GM19395 (cell line): ENCODE data around the gene EXOC3.
"Not testable (repeated sequence)": the region's sequence is repeated elsewhere in the genome, so short reads cannot be mapped to it uniquely, and the experiment has no call there.

Experiments used
- ATAC-seq: cut with Tn5 transposase; IDR thresholded peaks from one replicate; pipeline ENCODE4 v1.9.1; 2021; ENCODE audit warnings: mild to moderate bottlenecking, moderate library complexity; ENCODE audit not compliant: unreplicated experiment

EXOC3 gene

GRCh38 chr5:442335-443238 lies at the start of gene EXOC3:
Gene EXOC3, plus strand, starts transcription at chr5:443176. Its CDS starts 3,030 bp downstream, at chr5:446206.
- peak; percentile 78 for ATAC-seq

DNA sequence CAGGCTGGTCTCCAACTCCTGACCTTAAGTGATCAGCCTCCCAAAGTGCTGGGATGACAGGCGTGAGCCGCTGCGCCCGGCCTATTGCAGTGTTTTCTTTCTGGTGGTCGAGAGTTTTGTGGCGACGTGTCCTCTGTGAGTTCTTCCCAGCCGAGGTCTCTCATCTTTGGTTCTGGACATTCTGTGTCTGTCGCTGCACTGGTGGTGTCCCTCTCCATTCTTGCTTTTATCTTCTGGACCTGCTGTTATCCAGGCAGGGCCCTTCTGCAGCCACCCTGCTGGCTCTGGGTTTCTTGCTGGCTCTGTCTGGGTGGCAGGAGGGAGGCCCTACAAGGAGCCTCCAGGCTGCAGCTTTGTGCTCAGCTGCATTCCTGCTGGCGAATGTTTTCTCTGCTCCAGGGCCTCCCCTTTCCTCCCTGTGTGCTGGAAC lies 49.1 kb upstream of the EXOC3 start:
- ATAC-seq, result no peak

DNA sequence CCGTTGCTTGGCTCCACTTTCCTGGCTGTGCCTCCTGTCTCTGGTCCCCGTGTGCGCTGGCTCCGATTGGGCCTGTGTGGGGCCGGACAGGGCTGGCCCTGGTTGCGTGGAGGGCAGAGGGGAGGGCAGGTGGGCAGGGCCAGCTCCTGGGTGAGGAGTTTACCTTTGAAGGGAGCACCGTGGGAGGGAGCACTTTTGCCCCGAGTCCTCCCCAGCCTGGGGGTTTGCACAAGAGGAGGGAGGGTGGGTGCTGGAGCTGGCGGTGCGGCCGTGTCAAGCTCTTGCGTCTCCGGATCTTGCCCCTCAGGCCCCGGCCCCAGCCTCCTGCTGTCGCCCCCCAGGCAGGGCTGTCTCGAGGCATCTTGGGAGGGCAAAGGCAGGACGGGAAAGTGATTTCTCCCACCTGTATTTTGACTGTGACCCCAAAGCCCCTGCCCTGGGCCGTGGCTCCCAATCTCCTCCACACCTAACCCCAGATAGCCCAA lies 48.3 kb upstream of the EXOC3 start:
- no peak for ATAC-seq

DNA sequence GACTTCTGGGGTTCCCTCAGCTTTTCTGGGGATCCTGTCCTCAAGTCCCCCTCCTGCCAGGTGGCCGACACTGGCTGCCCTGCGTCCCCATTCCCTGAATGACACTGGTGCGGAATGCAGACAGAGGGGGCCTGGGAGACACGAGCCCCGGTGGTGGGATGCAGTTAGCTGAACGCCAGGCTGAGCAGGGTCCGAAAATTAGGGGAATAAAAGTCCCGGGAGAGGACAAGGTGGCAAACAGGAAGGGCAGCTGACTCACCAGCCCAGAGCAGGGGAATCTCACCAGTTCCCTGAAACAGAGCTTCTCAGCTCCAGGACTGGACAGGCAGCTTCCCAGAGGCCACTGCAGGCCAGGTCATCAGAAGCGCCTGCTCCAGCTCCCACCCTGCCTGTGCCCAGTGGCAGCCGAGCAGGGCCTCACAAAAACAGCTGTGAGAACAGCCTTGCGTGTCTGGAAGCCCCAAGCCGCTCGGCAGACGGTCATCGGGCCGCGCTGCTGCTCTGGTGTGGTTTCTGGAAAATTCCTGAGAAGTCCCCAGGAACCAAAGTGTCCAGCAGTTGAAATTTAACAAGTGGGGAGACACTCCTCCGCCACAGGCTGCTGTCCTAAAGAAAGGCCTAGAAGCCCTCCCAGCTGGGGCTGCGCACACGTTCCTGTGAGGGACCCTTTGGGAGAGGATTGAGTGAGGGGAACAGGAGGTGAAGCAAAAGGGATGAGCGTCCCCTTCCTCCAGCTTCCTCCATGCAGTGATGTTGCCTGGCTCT lies 47.6 kb upstream of the EXOC3 start:
- no peak for ATAC-seq

DNA sequence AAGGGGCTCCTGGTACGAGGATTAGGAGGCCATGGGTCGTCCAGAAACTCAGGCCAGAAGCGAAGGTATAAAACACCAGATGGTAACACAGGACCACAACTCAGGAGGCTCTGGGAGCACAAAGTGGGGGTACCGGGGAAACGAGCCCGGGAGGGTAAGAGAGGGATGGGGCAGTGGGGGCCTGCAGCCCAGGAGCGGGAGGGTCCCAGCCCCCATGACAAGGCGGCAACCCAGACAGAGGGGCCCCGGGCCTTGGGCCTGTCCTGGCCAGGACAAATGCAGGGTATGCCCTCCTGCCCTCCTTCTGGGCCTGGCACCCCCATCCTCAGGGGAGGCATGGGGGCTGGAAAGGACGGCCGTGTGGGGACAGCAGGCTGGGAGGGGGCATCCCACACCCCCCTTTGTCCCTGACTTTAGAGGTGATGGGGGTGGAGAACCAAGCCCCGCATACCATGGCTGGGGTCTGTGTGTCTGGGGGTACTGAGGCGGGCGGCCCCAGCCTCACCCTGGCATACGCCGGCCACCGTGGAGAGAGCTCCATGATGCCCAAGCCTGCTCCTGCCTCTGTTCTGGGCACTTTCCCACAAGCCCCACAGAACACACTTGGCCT lies 47.0 kb upstream of the EXOC3 start:
- ATAC-seq, result no peak

GRCh38 chr5:396531-396961 lies 46.4 kb upstream of the EXOC3 start:
- ATAC-seq, result no peak

DNA sequence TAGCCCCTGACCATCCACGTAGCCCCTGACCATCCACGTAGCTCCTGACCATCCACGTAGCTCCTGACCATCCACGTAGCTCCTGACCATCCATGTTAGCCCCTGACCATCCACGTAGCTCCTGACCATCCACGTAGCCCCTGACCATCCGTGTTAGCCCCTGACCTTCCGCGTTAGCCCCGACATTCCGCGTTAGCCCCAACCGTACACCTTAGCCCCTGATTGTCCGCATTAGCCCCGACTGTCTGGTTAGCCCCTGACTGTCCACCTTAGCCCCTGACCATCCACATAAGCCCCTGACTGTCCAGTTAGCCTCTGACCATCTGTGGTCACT lies 44.9 kb upstream of the EXOC3 start:
- ATAC-seq, result not testable (repeated sequence)

DNA sequence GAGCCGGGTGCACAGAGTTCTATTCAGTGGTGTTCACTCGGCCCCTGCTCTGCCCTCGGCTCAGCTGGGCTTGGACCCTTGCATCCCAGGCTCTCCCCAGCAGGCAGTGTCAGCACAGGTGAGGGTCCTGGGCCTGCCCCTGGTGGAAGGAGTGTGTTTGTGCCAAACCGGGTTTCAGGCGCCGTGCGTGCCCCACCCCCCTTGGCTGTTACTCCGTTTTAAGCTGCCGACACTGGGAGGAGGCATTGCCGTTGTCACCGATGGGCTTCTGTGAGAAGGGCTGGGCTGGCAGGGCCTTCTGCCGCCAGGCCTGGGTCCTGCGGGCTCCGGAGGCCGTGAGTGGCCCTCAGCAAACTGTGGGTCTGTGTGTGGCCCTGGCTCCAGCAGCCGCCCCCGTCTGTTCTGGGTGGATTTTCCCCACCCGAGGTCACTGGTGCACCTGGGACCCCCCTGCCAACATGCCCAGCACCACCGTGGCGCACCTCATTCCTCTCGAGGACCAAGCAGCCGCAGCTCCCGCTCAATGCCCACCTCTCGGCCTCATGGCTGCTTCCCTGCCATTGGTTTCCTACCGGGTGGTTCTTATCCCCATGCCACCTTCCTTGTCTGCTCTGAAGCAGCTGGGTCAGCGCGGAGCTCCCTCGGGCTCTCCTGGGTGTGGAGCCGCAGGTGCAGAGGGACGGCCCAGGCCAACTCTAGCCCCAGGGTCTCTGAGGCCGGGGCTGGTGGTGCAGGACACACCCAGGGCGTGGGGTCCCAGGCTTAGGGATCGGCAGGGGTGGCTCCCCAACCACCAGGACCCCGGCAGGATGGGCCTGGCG lies 44.3 kb upstream of the EXOC3 start:
- ATAC-seq, result no peak

GRCh38 chr5:399296-400281 lies 43.4 kb upstream of the EXOC3 start:
- ATAC-seq, result peak; percentile 69

DNA sequence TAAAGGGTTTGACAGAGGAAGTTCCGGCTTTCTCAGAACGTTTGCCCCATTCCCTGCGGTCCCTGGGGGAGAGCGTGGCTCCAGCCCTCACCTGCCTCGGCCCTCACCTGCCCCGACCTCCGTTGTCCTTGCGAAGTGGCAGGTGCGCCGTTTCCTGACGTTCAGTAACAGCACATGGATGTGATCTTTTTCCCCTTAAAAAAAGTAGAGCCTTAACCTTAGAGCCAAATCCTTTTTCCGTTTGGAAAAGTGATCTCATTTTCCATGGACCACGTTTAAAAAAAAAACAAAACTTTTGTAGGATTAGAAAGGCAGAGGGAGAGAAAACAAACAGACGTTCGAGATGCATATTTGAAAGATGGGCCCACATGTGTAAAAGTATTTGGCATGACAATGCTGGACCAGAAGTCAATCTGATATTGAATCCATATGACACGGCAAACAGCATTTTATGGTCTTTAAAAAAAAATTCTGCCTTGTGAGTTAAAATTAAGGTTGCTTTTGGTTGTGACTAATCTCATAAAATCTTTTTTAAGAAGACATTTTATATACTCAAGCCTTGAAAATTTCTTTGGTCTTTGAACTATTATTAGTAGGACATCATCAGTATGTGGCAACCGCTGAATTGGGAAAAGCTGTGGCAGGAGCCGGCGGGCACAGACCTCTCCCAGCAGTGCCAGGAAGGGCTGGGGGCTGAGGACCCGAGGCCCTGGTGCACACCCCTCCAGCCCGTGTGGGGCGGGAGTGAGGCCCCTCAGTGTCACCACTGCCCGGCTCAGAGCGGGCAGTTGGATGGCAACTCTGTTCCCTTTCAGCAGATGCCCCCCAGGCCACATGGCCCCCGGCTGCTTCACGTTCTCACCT lies 42.5 kb upstream of the EXOC3 start:
- peak; percentile 23 for ATAC-seq

- ATAC-seq, result no peak
Measured at GRCh38 chr5:401146-402034, 41.6 kb upstream of the EXOC3 start.

DNA sequence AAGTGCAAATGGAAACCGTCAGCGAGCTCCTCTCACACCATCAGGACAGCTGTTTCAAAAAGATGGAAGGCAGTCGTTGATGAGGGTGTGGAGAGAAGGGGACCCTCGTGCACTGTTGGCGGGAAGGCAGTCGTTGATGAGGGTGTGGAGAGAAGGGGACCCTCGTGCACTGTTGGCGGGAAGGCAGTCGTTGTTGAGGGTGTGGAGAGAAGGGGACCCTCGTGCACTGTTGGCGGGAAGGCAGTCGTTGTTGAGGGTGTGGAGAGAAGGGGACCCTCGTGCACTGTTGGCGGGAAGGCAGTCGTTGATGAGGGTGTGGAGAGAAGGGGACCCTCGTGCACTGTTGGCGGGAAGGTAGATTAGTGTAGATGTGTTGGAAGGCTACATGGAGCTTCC lies 40.8 kb upstream of the EXOC3 start:
- not testable (repeated sequence) for ATAC-seq

DNA sequence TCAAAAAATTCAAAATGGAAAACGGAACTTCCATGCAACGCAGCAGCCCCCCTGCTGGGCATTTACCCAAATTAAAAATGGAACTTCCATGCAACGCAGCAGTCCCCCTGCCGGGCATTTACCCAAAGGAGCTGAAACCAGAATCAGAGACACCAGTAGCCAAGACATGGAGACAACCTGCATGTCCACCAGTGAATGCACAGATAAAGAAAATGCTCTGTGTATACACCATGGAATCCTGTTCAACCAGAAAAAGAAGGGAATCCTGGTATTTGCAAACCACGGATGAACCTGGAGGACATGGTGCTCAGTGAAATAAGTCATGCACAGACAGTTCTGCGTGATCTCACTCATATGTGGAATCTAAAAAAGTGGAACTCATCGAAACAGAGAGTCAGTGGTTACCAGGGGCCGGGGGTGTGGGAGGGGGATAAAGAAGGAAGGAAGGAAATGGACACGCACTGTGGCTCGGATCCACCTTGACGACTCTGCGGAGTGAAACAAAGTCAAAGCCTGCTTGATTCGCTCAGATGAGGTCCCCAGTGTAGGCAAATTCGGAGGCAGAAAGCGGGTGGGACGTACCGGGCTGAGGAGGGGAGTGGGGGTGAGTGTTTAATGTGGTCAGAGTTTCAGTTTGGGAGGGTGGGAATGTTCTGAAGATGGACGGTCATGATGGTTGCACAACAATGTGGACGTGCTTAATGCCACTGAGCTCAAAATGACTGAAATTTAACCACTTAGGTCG lies 40.2 kb upstream of the EXOC3 start:
- peak; percentile 62 for ATAC-seq

- ATAC-seq, result no peak
Measured at GRCh38 chr5:403995-404394, 39.0 kb upstream of the EXOC3 start.

GRCh38 chr5:404666-405241 lies 38.2 kb upstream of the EXOC3 start:
- ATAC-seq, result no peak

GRCh38 chr5:405421-405820 lies 37.6 kb upstream of the EXOC3 start:
- ATAC-seq, result no peak
